ENCODE results near the gene SEC22C.
"Not testable (repeated sequence)": the region's sequence is repeated elsewhere in the genome, so short reads cannot be mapped to it uniquely, and the experiment has no call there.

SEC22C gene, protein sequence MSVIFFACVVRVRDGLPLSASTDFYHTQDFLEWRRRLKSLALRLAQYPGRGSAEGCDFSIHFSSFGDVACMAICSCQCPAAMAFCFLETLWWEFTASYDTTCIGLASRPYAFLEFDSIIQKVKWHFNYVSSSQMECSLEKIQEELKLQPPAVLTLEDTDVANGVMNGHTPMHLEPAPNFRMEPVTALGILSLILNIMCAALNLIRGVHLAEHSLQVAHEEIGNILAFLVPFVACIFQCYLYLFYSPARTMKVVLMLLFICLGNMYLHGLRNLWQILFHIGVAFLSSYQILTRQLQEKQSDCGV

DNA sequence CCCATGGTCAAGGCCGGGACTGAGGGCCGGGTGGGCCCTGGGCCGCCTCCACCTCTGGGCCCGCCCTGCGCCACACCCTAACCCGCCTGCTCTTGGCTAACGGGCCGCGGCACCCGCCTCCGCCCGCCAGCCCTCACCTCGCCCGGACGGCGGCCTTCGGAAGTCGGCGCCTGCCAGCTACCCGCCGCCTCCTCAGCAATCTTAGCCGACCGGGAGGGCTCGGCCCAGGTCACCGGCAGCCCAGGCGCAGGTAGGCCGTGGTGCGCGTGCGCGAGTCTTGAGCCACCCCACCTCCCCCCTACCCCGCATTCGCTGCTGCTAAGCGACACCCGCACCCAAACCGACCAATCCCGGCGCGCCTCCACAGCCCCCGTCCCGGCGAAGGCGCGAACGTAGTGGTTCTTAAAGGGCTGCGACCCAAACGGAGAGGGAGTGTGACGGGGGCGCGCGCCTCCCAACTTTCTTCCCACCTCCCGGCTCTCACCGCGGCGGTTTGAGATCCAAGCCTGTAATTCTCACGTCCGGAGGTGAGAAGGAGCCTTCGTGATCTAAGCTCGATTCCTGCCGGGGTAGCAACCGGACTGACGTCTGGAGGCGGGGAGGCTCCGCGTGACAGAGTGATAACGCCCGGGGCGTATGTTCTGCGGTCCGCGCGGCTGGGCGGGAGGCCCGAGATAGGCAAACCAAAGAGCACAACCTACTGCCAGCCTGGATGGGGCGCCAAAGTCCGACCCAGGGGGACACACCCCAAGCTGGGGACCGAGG is at the start of gene SEC22C:
Gene SEC22C, minus strand, starts transcription at position 259 of the 765 bp plus-strand sequence. CDS start 12,921 bp downstream, outside the sequence.
- DNase-seq (ENCODE audit: low read depth): peak; percentile 82

DNA sequence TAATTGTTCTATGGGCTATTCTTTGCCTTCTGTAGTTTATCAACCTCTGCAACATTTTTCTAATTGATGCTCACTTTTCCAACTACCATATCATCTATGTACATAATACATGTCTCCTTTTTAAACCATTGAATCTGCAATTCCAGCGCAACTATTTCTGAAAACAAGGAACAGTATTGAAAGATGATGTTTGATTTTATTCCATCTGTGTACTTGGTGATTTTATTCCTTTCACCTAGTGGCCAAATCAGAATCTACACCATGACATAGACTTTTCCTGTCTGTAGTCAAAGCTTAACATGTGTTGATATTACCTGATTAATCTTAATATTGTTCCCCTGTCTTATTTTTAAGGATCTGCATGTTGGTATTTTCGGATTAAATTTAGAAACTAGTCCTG is 31.7 kb upstream of the SEC22C start:
- no peak for DNase-seq (ENCODE audit: low read depth)

DNA sequence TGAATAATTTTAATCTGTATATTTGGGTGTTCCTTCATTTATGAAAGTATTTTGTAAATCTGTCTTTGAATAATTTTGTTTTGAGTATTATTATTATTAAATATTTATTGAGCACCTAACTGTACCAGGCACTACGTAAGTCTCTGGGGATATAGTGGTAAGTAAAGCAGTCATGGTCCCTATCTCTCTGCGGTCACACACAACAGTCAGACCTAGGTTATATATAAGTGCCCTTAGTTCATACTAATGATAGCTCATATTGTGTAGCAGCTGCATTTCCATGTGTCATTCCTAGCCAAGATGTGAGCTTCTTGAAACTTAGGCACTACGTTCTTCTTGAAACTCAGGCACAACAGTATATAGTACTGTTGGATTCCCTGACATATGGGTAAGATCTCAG is 31.2 kb upstream of the SEC22C start:
- no peak for DNase-seq (ENCODE audit: low read depth)

DNA sequence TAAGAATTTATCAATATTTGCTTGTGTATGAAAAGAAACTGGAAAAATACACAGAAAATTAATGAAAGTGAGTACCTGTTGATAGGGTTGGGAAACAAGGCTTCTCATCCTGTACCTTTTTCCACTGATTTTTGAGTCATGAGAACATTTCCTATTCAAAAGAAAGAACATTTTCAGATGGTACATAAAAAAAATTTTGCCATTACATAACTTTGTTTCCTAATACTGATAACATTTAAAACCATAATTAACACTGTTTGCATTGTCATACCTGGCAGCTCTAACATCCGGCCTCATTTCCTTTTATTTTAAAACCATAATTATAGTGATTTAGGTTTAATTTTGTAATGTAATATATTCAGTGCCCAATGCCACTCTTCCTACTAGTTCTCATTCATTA is 30.4 kb upstream of the SEC22C start:
- no peak for DNase-seq (ENCODE audit: low read depth)

DNA sequence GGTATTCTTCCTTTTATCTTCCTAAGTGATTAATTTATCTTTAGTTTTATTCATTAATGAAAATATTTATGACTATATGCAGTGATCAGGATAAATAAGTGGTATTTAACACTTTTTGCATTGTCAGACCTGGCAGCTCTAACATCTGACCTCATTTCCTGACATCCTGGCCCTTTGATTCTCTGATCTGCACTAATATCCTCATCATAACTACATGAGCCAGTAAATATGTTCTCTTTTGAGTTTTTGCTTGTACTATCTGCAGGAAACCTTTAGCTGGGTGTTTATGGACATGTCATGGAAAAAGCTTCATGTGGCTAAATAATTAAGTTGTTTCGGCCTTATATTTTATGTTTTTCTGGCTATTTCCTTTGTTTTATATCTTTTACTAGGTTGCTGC is 29.2 kb upstream of the SEC22C start:
- no peak for DNase-seq (ENCODE audit: low read depth)

DNA sequence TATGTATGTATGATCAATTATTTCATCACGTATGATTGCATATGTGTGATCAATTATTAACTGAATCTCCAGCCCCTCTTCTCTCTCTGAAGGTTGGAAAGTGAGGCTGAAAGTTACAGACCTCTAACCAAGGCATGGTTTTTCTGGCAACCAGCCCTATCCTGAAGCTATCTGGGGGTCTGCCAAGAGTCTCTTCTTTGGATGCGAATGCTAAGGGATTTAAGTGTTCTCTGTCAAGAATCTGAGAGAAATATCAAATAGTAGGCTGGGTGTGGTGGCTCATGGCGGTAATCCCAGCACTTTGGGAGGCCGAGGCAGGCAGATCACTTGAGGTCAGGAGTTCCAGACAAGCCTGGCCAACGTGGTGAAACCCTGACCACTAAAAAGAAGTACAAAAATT is 26.8 kb upstream of the SEC22C start:
- no peak for DNase-seq (ENCODE audit: low read depth)

DNA sequence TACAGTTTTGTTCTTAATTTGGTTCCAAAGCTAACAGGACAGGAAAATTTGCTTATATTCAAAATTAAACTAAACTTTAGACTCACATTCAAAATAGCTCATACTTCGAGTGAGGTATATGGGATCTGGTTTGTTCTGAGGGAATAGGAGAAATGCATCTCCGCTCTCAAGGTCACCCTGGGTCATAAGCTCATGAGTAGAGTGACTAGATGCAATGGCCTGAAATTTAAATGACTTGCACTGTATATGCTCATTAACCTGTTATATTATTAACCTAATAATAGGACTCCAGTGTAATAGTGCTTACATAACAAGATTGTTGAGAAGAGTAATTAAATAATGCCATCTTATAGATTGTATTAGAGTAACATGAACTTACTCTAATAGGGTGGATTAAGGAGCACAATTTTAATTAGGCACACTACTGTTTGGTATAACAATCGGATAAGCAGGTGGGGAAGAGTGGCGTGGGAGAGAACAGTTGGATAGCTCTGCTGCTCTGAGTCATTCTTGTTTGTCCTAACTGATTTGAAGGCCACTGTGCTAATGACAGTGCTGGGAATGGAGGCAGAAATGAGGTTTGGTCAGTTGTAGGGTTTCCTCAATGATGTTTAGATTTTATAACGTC is 23.9 kb upstream of the SEC22C start:
- no peak for DNase-seq (ENCODE audit: low read depth)

DNA sequence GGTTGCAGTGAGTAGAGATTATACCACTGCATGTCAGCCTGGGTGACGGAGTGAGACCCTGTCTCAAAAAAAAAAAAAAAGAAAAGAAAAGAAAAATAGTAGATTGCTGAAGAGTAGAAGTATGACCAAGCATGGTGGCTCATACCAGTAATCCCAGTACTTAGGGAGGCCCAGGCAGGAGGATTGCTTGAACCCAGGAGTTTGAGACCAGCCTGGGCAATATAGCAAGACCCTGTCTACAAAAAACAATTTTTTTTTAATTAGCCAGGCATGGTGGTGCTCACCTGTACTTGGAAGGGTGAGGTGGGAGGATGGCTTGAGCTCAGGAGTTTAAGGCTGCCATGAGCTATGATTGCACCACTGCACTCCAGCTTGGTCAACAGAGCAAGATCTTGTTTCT is 21.2 kb upstream of the SEC22C start:
- DNase-seq (ENCODE audit: low read depth): no peak

DNA sequence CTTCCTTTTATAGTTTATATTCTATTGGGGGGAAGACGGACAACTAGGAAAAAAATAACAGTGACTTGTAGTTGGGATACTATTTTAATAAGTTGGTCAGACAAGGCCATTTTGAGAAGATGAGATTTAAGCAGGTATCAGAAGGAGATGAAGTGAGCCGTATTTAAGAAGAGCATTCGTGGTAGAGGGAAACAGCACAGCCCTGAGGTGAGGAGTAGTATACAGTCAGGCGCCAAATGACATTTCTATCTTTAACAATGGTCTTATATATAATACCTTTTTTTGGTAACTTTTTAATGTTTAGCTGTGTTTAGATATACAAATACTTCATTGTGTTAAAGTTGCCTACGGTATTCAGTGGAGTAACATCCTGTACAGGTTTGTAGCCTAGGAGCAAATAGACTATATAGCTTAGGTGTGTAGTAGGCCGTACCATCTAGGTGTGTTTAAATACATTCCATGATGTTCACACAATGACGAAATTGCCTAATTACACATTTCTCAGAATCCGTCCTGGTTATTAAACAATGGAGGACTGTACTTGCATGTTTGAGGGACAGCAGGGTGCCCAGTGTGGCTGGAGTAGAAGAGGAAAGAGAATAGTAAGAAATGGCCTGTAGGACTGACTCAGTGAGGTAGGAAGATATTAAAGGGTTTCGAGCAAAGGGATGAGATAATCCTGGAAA is 20.3 kb upstream of the SEC22C start:
- DNase-seq (ENCODE audit: low read depth): no peak

DNA sequence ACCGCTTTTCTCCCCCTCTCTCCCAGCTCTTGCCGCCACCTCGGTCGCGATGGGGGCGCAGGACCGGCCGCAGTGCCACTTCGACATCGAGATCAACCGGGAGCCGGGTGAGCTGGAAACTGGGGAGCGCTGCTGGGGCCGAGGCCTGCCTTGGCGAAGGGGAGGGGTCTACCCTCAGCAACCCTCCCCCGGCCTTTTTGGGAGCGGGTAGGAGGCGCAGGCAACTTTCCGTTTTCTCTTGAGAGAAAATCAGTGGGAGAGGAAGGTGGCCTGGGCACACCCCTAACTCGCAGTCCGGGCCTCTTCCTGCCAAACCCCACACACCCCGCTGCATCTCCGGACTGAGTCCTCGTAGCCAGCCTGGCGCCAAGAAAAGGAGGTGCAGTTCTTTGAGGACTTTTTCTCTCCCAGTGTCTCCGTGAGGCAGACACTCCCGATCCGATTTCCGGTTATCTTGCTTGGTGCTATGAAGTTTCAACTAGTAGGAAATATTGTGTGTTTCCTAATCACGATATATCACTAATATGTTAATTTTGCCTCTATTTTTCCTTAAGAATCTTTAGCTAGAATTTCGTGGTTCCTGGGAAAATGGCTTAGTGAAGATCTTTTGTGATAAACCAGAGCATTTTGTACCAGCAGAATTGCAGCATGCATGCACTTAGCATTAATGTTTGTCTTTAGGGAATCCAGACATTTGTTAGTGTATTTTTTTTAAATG is 19.4 kb upstream of the SEC22C start:
- peak; percentile 51 for DNase-seq (ENCODE audit: low read depth)

DNA sequence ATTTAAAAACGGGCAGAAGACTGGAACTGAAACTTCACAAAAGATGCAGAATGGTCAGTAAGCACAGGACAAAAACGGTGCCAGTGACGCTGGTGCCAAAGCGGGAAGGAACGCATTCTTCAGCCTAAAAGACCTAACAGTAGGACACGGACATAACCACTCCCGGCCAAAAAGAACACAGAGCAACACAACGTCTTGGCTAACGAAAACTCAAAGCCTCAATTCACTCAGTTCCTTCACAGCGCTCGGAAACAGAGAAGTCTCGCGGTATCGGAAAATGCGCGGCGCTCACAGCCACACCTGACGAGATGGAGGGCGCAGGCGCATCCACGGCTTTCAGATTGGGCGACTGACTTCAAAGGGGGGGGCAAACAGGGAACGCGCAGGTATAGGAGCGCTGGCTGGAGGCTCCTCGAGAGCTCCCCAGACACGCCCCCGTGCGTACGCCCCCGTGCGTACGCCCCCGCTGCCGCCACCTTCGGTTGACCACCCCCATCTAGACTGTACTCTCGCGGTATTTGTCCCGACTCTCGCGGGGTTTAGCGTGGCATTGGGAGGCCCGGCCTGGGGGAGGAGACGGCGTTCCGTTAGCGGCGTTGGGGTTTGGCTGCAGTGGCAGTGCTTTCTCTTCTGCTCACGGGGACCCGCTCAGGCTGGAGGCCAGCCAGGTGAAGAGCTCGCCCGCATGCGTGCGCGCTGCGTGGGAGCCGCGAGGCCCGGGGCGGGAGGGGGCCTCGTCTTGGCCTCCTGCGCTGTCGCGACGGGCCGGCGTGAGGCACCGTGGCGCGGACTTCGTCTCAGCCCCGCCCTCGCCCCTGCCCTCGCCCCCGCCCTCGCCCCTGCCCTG is 18.6 kb upstream of the SEC22C start, which contains the start of gene NKTR:
Gene NKTR, plus strand, starts transcription at position 576 of the 847 bp plus-strand sequence. CDS start 321 bp downstream, outside the sequence.
- DNase-seq (ENCODE audit: low read depth): peak; percentile 99

DNA sequence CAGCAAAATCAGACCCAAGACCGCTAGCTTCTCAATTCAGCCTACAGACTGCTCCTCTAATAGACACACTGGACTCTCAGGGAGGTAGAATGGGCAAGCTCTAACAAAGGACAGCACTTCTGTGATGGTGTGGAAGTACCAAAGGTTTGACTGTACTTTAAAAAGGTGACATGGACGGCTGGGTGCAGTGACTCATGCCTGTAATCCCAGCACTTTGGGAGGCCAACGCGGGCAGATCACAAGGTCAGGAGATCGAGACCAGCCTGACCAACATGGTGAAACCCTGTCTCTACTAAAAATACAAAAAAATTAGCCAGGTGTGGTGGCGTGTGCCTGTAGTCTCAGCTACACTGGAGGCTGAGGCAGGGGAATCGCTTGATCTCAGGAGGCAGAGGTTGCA is 15.3 kb upstream of the SEC22C start:
- not testable (repeated sequence) for DNase-seq (ENCODE audit: low read depth)

DNA sequence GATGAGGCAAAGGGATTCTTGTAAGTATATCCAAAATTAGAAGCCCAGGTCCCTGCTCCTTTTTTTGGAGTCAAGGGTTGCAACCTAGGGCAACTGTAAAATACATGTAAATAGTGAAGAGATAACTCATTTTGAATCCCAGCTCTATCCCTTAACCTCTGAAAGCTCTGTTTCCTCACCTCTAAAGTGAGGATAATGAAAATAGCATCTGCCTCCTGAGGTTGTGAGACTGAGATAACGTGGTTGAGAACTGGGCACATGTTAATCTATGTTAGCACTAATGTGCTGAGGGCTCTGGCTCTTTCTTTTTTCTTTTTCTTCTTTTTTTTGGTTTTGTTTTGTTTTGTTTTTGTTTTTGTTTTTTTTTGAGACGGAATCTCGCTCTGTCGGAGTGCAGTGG is 13.9 kb upstream of the SEC22C start:
- DNase-seq (ENCODE audit: low read depth): no peak

DNA sequence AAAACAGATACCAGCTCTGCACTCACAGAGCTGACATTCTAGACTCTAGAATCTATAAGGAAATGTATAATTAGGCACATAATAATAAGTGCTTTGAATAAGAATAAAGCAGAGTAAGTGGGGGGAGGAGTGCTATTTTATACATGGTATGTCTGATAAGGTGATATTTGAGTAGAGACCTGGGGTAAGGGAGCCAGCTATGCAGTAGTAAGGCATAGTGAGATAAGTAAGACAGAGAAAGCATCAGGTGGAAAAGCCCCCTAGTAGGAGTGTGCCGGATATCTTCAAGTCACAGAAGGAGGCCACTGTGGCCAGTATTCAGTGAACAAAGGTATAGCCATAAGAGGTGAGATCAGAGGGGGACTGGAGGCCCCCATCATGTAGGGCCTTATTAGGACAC is 11.9 kb upstream of the SEC22C start:
- no peak for DNase-seq (ENCODE audit: low read depth)

DNA sequence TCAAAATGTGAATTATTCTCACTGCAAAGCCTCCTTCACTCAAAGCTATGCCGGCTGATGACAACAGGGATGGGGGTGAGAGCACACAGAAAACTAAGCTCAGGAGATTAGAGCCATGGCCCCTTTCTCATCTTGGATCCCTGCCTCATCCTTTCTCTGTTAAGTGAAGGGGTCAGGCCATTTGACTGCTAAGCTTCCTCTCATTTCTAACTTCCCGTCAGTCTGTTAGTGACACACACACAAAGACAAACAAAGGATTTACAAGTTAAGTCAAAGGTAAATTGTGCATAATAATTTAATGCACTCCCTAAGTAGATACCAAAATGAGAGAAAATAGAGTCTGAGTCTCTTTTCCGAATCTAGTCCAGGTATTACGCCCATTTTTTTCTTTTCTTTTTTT is 10.0 kb upstream of the SEC22C start:
- no peak for DNase-seq (ENCODE audit: low read depth)

DNA sequence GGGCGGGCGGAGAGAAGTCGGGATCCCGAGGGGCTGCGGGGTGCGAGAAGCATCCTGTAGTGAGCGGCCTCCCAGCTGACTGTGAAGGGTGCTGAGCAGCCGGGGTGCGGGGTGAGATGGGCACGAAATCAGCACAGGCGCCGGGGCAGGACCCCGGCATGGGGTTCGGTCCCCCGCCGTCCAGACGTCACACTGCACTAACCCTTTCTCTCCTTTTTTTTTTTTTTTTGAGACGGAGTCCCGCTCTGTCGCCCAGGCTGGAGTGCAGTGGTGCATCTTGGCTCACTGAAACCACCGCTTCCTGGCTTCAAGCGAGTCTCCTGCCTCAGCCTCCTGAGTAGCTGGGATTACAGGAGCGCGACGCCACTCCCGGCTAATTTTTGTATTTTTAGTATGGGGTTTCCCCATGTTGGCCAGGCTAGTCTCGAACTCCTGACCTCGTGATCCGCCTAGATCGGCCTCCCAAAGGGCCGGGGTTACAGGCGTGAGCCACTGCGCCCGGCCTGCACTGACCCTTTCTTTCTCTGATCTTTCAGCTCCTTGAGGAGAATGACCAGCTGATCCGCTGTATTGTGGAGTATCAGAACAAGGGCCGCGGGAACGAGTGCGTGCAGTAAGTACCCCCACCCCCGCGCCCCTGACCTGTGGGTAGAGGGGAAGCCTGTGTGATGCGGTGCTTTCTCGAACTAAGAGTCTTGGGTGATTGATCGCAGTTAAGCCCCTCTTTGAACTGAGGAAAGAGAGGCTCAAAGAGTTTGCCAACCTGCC is 9.4 kb upstream of the SEC22C start:
- no peak for DNase-seq (ENCODE audit: low read depth)

DNA sequence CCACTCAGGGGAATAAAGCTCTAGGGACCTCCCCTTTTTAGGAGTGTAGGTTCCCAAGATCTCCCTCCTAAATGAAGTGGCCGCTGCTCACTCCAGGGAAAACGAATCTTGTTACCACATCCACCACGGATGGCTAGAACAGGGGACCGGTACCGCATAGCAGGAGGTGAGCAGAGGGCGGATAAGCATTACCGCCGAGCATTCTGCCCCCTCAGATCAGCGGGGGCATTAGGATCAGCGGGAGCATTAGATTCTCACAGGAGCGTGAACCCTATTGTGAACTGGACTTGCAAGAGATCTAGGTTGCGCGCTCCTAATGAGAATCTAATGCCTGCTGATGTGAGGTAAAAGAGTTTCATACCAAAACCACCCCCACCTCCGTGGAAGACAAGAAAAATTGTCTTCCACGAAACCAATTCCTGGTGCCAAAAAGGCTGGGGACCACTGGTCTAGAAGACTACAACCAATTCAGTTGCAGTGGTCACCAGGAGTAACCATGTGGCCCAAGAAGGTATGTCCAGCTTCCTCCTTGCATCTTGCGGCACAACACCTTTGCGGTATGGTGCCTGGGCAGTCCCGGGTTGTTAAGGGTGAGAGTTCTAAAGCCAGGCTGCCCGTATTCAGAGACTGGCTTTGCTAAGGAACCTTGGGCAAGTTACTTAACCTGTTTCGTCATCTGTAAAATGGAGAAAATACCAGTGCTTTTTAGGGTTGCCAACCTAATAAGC is 7.8 kb upstream of the SEC22C start:
- no peak for DNase-seq (ENCODE audit: low read depth)

DNA sequence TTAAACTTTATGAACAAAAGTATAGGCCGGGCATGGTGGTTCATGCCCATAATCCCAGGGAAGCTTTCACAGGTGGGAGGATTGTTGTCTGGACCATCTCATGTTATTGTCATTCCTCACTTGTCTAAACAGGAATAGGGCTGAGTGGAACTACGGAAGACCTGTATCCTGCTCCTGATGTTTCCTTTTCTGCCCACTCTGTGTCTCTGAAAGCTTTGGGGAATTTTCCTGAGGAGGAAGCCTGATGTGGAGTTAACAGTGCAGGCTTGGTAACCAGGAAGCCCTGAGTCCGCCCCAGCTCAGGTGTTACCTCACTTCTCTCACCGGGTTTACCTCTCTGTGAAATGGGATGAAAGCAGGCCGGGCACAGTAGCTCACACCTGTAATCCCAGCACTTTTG is 6.9 kb upstream of the SEC22C start:
- DNase-seq (ENCODE audit: low read depth): no peak

DNA sequence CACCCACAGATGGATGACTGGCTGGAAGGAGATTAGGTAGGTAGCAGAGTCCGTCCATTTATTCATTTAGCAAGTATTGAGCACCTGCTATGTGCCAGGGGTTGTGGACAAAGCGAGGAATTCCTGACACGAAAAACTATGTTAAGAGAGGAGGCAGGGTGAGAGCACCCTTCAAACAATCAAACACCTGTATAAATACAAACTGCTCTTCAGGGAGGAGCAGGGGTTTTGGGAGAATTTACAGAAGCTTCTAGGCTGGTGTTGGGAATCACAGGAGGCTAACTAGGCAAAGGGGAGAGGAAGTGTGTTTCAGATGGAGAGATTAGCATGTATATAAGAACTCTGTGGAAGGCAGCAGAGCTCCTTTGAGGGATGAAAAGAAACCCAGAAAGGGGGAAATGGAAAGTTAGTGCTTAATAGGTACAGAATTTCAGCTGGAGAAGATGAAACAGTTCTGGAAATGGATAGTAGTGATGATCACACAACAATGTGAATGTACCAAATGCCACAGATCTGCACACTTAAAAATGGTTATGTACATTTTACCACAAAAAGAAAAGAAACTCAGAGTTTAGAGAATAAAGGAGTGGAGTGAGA is 805 bp upstream of the SEC22C start:
- DNase-seq (ENCODE audit: low read depth): no peak
